AG04449 (cell line): ENCODE measurements around the gene CAMK2A.

Experiments
- CTCF ChIA-PET: fragments of 350-600 bp; formaldehyde crosslinking; extraction: SDS; loops from one replicate; lab custom pipeline; 2021; ENCODE audit warnings: antibody characterized with exemption; lab: Yijun Ruan, JAX
- POLR2A ChIA-PET: fragments of 400-600, 350-600 bp; formaldehyde crosslinking; extraction: SDS; loops from one replicate; lab custom pipeline; 2020; ENCODE audit warnings: antibody characterized with exemption, inconsistent platforms; lab: Yijun Ruan, JAX
- DNase-seq: peaks from one replicate; pipeline ENCODE4 v3.0.0-alpha.2; 2010; ENCODE audit warnings: low read depth, low spot score
- H3K4me3 ChIP-seq: 2 replicates; pipeline ENCODE4 v1.5.1; 2011; ENCODE audit warnings: low read depth, mild to moderate bottlenecking, control low read depth, low read length
- CTCF ChIP-seq: IDR thresholded peaks from one replicate; pipeline ENCODE4 v1.5.1; 2011; ENCODE audit warnings: mild to moderate bottlenecking, moderate library complexity, low read length, control low read depth, inconsistent platforms; ENCODE audit not compliant: insufficient read depth; ENCODE audit errors: missing control alignments

Gene CAMK2A

DNA sequence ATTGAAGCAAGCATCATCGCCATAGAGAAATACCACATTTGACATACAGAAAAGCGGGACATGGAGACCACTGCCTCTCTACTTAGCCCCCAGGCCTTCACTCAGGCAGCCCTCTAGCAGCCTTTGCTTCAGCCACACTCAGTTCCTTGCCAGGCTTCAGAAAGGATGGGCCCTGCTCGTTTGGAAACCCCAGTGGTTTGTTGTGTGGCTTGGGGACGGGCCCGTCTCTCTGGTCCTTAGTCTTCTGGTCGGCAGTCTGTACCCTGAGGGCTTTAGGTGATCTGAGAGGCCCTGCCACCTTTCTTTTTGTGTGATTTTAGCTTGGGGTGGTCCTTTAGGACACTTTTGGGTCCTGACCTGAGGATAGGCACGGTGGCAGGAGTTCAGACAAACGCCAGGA, 34.2 kb upstream of the CAMK2A start:
- no peak for DNase-seq
- no peak for TF ChIP-seq CTCF
- POLR2A ChIA-PET, result no interaction called here
- CTCF ChIA-PET, result interaction anchor here (2.6 kb wide), 1 partner anchor 22 kb away, joined by 6 read pairs; the partner anchor contains the start of gene ARSI
- H3K4me3 ChIP-seq, result no peak overlapping the region

GRCh38 chr5:150323092-150323491, 33.5 kb upstream of the CAMK2A start:
- H3K4me3 ChIP-seq, result no peak overlapping the region
- POLR2A ChIA-PET, result no interaction called here
- no peak for TF ChIP-seq CTCF
- CTCF ChIA-PET, result interaction anchor here (1.2 to 2.6 kb wide), 2 partner anchors 21 to 27 kb away, joined by 3 to 6 read pairs; partner anchors contain the start of gene ARSI
- DNase-seq, result no peak

GRCh38 chr5:150322202-150322601, 32.6 kb upstream of the CAMK2A start:
- POLR2A ChIA-PET, result no interaction called here
- no peak overlapping the region for H3K4me3 ChIP-seq
- TF ChIP-seq CTCF, result no peak
- CTCF ChIA-PET, result interaction anchor here (1.2 to 2.6 kb wide), 2 partner anchors 20 to 28 kb away, joined by 3 to 6 read pairs; partner anchors contain the start of gene ARSI
- no peak for DNase-seq

GRCh38 chr5:150321784-150322183, 32.2 kb upstream of the CAMK2A start:
- ChIA-PET POLR2A (no interaction called here), CTCF (interaction anchor here (2.6 kb wide), 1 partner anchor 20 kb away, joined by 6 read pairs; the partner anchor contains the start of gene ARSI)
- no peak for TF ChIP-seq CTCF
- no peak for DNase-seq
- no peak overlapping the region for H3K4me3 ChIP-seq

GRCh38 chr5:150321211-150321610, 31.6 kb upstream of the CAMK2A start:
- no peak overlapping the region for H3K4me3 ChIP-seq
- POLR2A ChIA-PET, result no interaction called here
- CTCF ChIA-PET, result interaction anchor here (0.9 to 1.0 kb wide), 2 partner anchors 30 to 76 kb away, joined by 3 to 4 read pairs; no protein-coding TSS in a partner anchor
- no peak for TF ChIP-seq CTCF
- DNase-seq, result no peak

DNA sequence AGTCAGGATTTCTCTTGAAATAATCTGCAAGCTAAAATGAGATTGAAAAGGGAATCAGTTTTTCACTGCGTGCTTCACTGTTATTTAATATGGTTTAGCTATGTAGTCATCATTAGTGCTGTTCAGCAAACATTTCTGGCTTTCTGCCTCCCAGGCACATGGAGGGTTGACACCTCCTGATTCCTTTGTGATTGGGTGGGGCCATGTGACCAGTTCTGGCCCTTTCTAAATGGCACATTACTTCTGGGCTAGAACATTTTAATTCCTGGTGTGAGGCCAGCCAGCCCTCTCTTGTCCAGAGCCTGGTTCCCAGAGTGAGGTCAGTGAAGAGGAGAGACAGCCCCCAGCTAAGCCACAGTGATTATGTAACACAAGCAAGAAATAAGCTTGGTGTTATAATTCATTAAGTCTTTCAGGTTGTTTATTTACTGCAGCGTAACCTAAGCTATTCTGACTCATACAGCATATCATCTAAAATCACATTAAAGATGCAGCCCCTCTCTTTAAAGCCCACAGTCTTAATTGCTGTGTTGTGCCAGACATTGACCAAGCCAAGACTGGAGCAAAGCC, 30.6 kb upstream of the CAMK2A start:
- ChIA-PET CTCF (interaction anchor here (0.8 to 1.2 kb wide), 4 partner anchors 14 to 683 kb away, joined by 3 read pairs; no protein-coding TSS in a partner anchor), POLR2A (no interaction called here)
- H3K4me3 ChIP-seq, result no peak overlapping the region
- DNase-seq, result no peak
- no peak for TF ChIP-seq CTCF
